Measurements from ENCODE around the gene PPP2R1A. TPM values are rescaled to one million over a fixed set of nuclear protein-coding genes. Genes with fewer than 3 reads are reported as not detected.

PPP2R1A gene
- total RNA-seq, 2 donors from 2014 or later, result 241 to 252 TPM

GRCh38 chr19:52216401-52216800 lies 26.5 kb downstream of the PPP2R1A start:
- Mint-ChIP-seq H3K4me3 (no peak overlapping the region), H3K36me3 (peaks cover 44% of the 10 kb centered on the region), H3K27me3 (no peaks in the 10 kb centered on the region), H3K9me3 (no peaks in the 10 kb centered on the region), H3K27ac (no peak overlapping the region), H3K4me1 (ENCODE audit: low read depth in 2 of 2) (peaks cover 0 to 22% of the 10 kb centered on the region in 2 donors)
- no peak for ATAC-seq
- DNase-seq (ENCODE audit: low spot score), result no peak

- Mint-ChIP-seq H3K4me3 (no peak overlapping the region), H3K27me3 (no peaks in the 10 kb centered on the region), H3K36me3 (peaks cover 47% of the 10 kb centered on the region), H3K27ac (peak overlapping the region in 1 of 2 donors; percentile 12), H3K4me1 (ENCODE audit: low read depth in 2 of 2) (peaks cover 0 to 16% of the 10 kb centered on the region in 2 donors), H3K9me3 (no peaks in the 10 kb centered on the region)
- DNase-seq (ENCODE audit: low spot score), result no peak
- ATAC-seq, result no peak
Observed at GRCh38 chr19:52217576-52217975, 27.7 kb downstream of the PPP2R1A start.

GRCh38 chr19:52219611-52220010 lies 29.8 kb downstream of the PPP2R1A start:
- H3K27me3 Mint-ChIP-seq, result no peaks in the 10 kb centered on the region
- no peak overlapping the region for H3K27ac Mint-ChIP-seq

GRCh38 chr19:52221031-52221430 lies 31.2 kb downstream of the PPP2R1A start:
- Mint-ChIP-seq H3K4me1 (ENCODE audit: low read depth in 2 of 2) (peaks cover 0 to 20% of the 10 kb centered on the region in 2 donors), H3K27me3 (no peaks in the 10 kb centered on the region), H3K36me3 (peaks cover 49% of the 10 kb centered on the region), H3K4me3 (no peak overlapping the region), H3K9me3 (no peaks in the 10 kb centered on the region), H3K27ac (no peak overlapping the region)
- ATAC-seq (no peak), DNase-seq (ENCODE audit: low spot score) (no peak)

More at GRCh38 chr19:52219611-52220010, 29.8 kb downstream of the PPP2R1A start:
- Mint-ChIP-seq H3K4me3 (no peak overlapping the region), H3K4me1 (ENCODE audit: low read depth in 2 of 2) (peaks cover 0 to 13% of the 10 kb centered on the region in 2 donors), H3K9me3 (no peaks in the 10 kb centered on the region), H3K36me3 (peaks cover 49% of the 10 kb centered on the region)
- ATAC-seq (no peak), DNase-seq (ENCODE audit: low spot score) (no peak)

GRCh38 chr19:52221831-52222375 lies 32.1 kb downstream of the PPP2R1A start:
- DNase-seq (ENCODE audit: low spot score) (no peak), ATAC-seq (peak in 1 of 2 donors; percentile 15)
- H3K27me3 Mint-ChIP-seq, result no peaks in the 10 kb centered on the region
- no peaks in the 10 kb centered on the region for H3K9me3 Mint-ChIP-seq
- H3K27ac Mint-ChIP-seq, result no peak overlapping the region
- no peak overlapping the region for H3K4me3 Mint-ChIP-seq
- peaks cover 7 to 28% of the 10 kb centered on the region in 2 donors for H3K4me1 Mint-ChIP-seq (ENCODE audit: low read depth in 2 of 2)
- H3K36me3 Mint-ChIP-seq, result peaks cover 53% of the 10 kb centered on the region

- H3K4me3 Mint-ChIP-seq, result no peak overlapping the region
- peak overlapping the region in 1 of 2 donors; percentile 3 for H3K27ac Mint-ChIP-seq
- DNase-seq (ENCODE audit: low spot score) (no peak), ATAC-seq (no peak)
- H3K27me3 Mint-ChIP-seq, result no peaks in the 10 kb centered on the region
- H3K9me3 Mint-ChIP-seq, result no peaks in the 10 kb centered on the region
- peaks cover 55% of the 10 kb centered on the region for H3K36me3 Mint-ChIP-seq
- H3K4me1 Mint-ChIP-seq (ENCODE audit: low read depth in 2 of 2), result peaks cover 10 to 32% of the 10 kb centered on the region in 2 donors
Observed at GRCh38 chr19:52224211-52224610, 34.4 kb downstream of the PPP2R1A start.

- peaks cover 10 to 34% of the 10 kb centered on the region in 2 donors for H3K4me1 Mint-ChIP-seq (ENCODE audit: low read depth in 2 of 2)
- peaks cover 35% of the 10 kb centered on the region for H3K36me3 Mint-ChIP-seq
- no peaks in the 10 kb centered on the region for H3K9me3 Mint-ChIP-seq
- DNase-seq (ENCODE audit: low spot score) (no peak), ATAC-seq (peak in 1 of 2 donors; percentile 40)
- peak overlapping the region; percentile 59 to 84 for H3K27ac Mint-ChIP-seq
- H3K27me3 Mint-ChIP-seq, result no peaks in the 10 kb centered on the region
- H3K4me3 Mint-ChIP-seq, result no peak overlapping the region
Observed at GRCh38 chr19:52226652-52227051, 36.8 kb downstream of the PPP2R1A start.

- H3K9me3 Mint-ChIP-seq, result no peaks in the 10 kb centered on the region
- peaks cover 34% of the 10 kb centered on the region for H3K36me3 Mint-ChIP-seq
- H3K27me3 Mint-ChIP-seq, result no peaks in the 10 kb centered on the region
- ATAC-seq (peak in 1 of 2 donors; percentile 45), DNase-seq (ENCODE audit: low spot score) (no peak)
- peaks cover 10 to 34% of the 10 kb centered on the region in 2 donors for H3K4me1 Mint-ChIP-seq (ENCODE audit: low read depth in 2 of 2)
- peak overlapping the region; percentile 59 to 84 for H3K27ac Mint-ChIP-seq
- no peak overlapping the region for H3K4me3 Mint-ChIP-seq
Observed at GRCh38 chr19:52227196-52227940, 37.5 kb downstream of the PPP2R1A start.

- H3K9me3 Mint-ChIP-seq, result no peaks in the 10 kb centered on the region
- H3K4me1 Mint-ChIP-seq (ENCODE audit: low read depth in 2 of 2), result peaks cover 10 to 34% of the 10 kb centered on the region in 2 donors
- peak overlapping the region in 1 of 2 donors; percentile 21 for H3K27ac Mint-ChIP-seq
- H3K36me3 Mint-ChIP-seq, result peaks cover 30% of the 10 kb centered on the region
- no peak overlapping the region for H3K4me3 Mint-ChIP-seq
- no peaks in the 10 kb centered on the region for H3K27me3 Mint-ChIP-seq
- DNase-seq (ENCODE audit: low spot score) (no peak), ATAC-seq (no peak)
Observed at GRCh38 chr19:52227980-52228379, 38.1 kb downstream of the PPP2R1A start.

- Mint-ChIP-seq H3K4me3 (no peak overlapping the region), H3K4me1 (ENCODE audit: low read depth in 2 of 2) (peaks cover 10 to 30% of the 10 kb centered on the region in 2 donors), H3K27ac (no peak overlapping the region), H3K9me3 (no peaks in the 10 kb centered on the region), H3K36me3 (peaks cover 19% of the 10 kb centered on the region), H3K27me3 (no peaks in the 10 kb centered on the region)
- ATAC-seq (no peak), DNase-seq (ENCODE audit: low spot score) (no peak)
Observed at GRCh38 chr19:52229524-52229923, 39.7 kb downstream of the PPP2R1A start.

- H3K27ac Mint-ChIP-seq, result peak overlapping the region in 1 of 2 donors; percentile 1
- no peak for ATAC-seq
- no peak overlapping the region for H3K4me3 Mint-ChIP-seq
Observed at GRCh38 chr19:52230685-52231084, 40.8 kb downstream of the PPP2R1A start.

GRCh38 chr19:52231154-52231910 lies 41.5 kb downstream of the PPP2R1A start:
- no peaks in the 10 kb centered on the region for H3K27me3 Mint-ChIP-seq
- peaks cover 8 to 20% of the 10 kb centered on the region in 2 donors for H3K4me1 Mint-ChIP-seq (ENCODE audit: low read depth in 2 of 2)
- no peak for DNase-seq (ENCODE audit: low spot score)
- H3K4me3 Mint-ChIP-seq, result no peak overlapping the region
- H3K36me3 Mint-ChIP-seq, result peaks cover 16% of the 10 kb centered on the region
- ATAC-seq, result no peak
- no peaks in the 10 kb centered on the region for H3K9me3 Mint-ChIP-seq
- peak overlapping the region; percentile 1 to 2 for H3K27ac Mint-ChIP-seq

More at GRCh38 chr19:52230685-52231084, 40.8 kb downstream of the PPP2R1A start:
- H3K27me3 Mint-ChIP-seq, result no peaks in the 10 kb centered on the region
- no peak for DNase-seq (ENCODE audit: low spot score)
- H3K9me3 Mint-ChIP-seq, result no peaks in the 10 kb centered on the region
- peaks cover 19% of the 10 kb centered on the region for H3K36me3 Mint-ChIP-seq
- peaks cover 10 to 27% of the 10 kb centered on the region in 2 donors for H3K4me1 Mint-ChIP-seq (ENCODE audit: low read depth in 2 of 2)

- Mint-ChIP-seq H3K9me3 (no peaks in the 10 kb centered on the region), H3K4me1 (ENCODE audit: low read depth in 2 of 2) (peaks cover 0 to 5% of the 10 kb centered on the region in 2 donors), H3K4me3 (no peak overlapping the region), H3K27me3 (no peaks in the 10 kb centered on the region), H3K27ac (no peak overlapping the region), H3K36me3 (no peaks in the 10 kb centered on the region)
- DNase-seq (ENCODE audit: low spot score) (no peak), ATAC-seq (no peak)
Observed at GRCh38 chr19:52234406-52234805, 44.6 kb downstream of the PPP2R1A start.

- Mint-ChIP-seq H3K4me3 (no peak overlapping the region), H3K4me1 (ENCODE audit: low read depth in 2 of 2) (no peaks in the 10 kb centered on the region), H3K9me3 (no peaks in the 10 kb centered on the region), H3K36me3 (no peaks in the 10 kb centered on the region), H3K27me3 (no peaks in the 10 kb centered on the region), H3K27ac (no peak overlapping the region)
- DNase-seq (ENCODE audit: low spot score) (no peak), ATAC-seq (no peak)
Observed at GRCh38 chr19:52237197-52237596, 47.3 kb downstream of the PPP2R1A start.
